Kidney epithelial cell (primary cell): Measurements from ENCODE around the gene SLC22A3. TPM values are rescaled to one million over a fixed set of nuclear protein-coding genes. Genes with fewer than 3 reads are reported as not detected.
A peak's percentile ranks its signal among the peaks of the same experiment; 100 is the strongest.

ENCODE experiments used
- DNase-seq: peaks from one replicate; pipeline ENCODE4 v3.0.0-alpha.2; 2010; ENCODE audit warnings: low read depth
- H3K27me3 ChIP-seq: 2 replicates; pipeline ENCODE4 v1.6.0; 2011; ENCODE audit warnings: low read length; ENCODE audit not compliant: control insufficient read depth, insufficient read depth
- H3K36me3 ChIP-seq: 2 replicates; pipeline ENCODE4 v1.5.1; 2011; ENCODE audit warnings: low read length; ENCODE audit not compliant: control insufficient read depth, insufficient read depth
- H3K4me3 ChIP-seq: 2 replicates; pipeline ENCODE4 v1.5.1; 2011; ENCODE audit warnings: low read depth, mild to moderate bottlenecking, control low read depth, low read length
- CTCF ChIP-seq: IDR thresholded peaks from 2 replicates; pipeline ENCODE4 v1.5.1; 2011; ENCODE audit warnings: mild to moderate bottlenecking, moderate library complexity, low read length, control low read depth, inconsistent platforms; ENCODE audit not compliant: insufficient read depth, poor library complexity, severe bottlenecking
- total RNA-seq: library from RNA; depleted of rRNA; stranded (reverse); fragments of >200 nt; gene quantifications from 2 replicates; pipeline ENCODE4 v1.2.3, GENCODE V29; 2015

SLC22A3 gene
- total RNA-seq, 1 donor from 2014 or later, result 5.8 TPM

GRCh38 chr6:160343144-160343543 lies 5.0 kb upstream of the SLC22A3 start:
- no peak for TF ChIP-seq CTCF
- no peak for DNase-seq
- H3K36me3 ChIP-seq, result no peaks in the 10 kb centered on the region
- no peaks in the 10 kb centered on the region for H3K27me3 ChIP-seq
- H3K4me3 ChIP-seq, result no peak overlapping the region

- Histone ChIP-seq H3K36me3 (no peaks in the 10 kb centered on the region), H3K4me3 (no peak overlapping the region), H3K27me3 (peaks cover 2% of the 10 kb centered on the region)
- DNase-seq, result no peak
- TF ChIP-seq CTCF, result no peak
Observed at GRCh38 chr6:160344271-160344670, 3.9 kb upstream of the SLC22A3 start.

GRCh38 chr6:160347259-160348222 lies 637 bp upstream of the SLC22A3 start:
- Histone ChIP-seq H3K36me3 (no peaks in the 10 kb centered on the region), H3K27me3 (peaks cover 2% of the 10 kb centered on the region), H3K4me3 (peak overlapping the region; percentile 24)
- DNase-seq, result no peak
- TF ChIP-seq CTCF, result no peak

- no peak for DNase-seq
- TF ChIP-seq CTCF, result no peak
Observed at GRCh38 chr6:160349020-160349441, 853 bp downstream of the SLC22A3 start.

GRCh38 chr6:160349814-160350350 lies 1.7 kb downstream of the SLC22A3 start:
- no peaks in the 10 kb centered on the region for H3K36me3 ChIP-seq
- H3K4me3 ChIP-seq, result peak overlapping the region; percentile 17
- H3K27me3 ChIP-seq, result peaks cover 2% of the 10 kb centered on the region
- no peak for DNase-seq
- no peak for TF ChIP-seq CTCF

More at GRCh38 chr6:160349020-160349441, 853 bp downstream of the SLC22A3 start:
- peak overlapping the region; percentile 64 for H3K4me3 ChIP-seq
- no peaks in the 10 kb centered on the region for H3K36me3 ChIP-seq
- H3K27me3 ChIP-seq, result peaks cover 2% of the 10 kb centered on the region
